ENCODE results near the gene PCBP1.

The PCBP1 gene

DNA sequence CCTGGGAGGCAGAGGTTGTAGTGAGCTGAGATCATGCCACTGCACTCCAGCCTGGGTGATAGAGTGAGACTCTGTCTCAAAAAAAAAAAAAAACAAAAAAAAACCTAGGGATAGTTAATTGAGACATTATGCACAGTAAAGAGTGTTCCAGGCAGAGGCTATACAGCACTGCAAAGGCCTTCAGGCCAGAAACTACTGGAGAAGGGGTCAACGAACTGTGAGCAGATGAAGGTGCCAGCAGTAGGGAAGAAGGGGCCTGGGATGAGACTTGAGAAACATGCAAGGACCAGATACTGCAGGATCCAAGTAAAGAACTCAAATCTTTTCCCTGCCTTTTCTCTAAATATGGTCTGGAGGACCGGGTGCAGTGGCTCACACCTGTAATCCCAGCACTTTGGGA, 26.0 kb upstream of the PCBP1 start:
- no peak overlapping the region for H3K9ac ChIP-seq
- no peak overlapping the region for H3K4me2 ChIP-seq
- H3K27me3 ChIP-seq (ENCODE audit: insufficient read depth, low read depth) = no peaks in the 10 kb centered on the region
- H2AFZ ChIP-seq (ENCODE audit: low read depth) = no peak overlapping the region
- no peaks in the 10 kb centered on the region for H3K36me3 ChIP-seq (ENCODE audit: insufficient read depth)
- H3K4me1 ChIP-seq (ENCODE audit: low read depth, poor library complexity, severe bottlenecking) = no peaks in the 10 kb centered on the region
- no peaks in the 10 kb centered on the region for H4K20me1 ChIP-seq (ENCODE audit: insufficient read depth)
- no peaks in the 10 kb centered on the region for H3K79me2 ChIP-seq (ENCODE audit: insufficient read depth, low read depth)
- no peak overlapping the region for H3K27ac ChIP-seq
- TF ChIP-seq, protein P1, sequence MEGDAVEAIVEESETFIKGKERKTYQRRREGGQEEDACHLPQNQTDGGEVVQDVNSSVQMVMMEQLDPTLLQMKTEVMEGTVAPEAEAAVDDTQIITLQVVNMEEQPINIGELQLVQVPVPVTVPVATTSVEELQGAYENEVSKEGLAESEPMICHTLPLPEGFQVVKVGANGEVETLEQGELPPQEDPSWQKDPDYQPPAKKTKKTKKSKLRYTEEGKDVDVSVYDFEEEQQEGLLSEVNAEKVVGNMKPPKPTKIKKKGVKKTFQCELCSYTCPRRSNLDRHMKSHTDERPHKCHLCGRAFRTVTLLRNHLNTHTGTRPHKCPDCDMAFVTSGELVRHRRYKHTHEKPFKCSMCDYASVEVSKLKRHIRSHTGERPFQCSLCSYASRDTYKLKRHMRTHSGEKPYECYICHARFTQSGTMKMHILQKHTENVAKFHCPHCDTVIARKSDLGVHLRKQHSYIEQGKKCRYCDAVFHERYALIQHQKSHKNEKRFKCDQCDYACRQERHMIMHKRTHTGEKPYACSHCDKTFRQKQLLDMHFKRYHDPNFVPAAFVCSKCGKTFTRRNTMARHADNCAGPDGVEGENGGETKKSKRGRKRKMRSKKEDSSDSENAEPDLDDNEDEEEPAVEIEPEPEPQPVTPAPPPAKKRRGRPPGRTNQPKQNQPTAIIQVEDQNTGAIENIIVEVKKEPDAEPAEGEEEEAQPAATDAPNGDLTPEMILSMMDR (conservative IDR thresholded peaks at IDR 0.05; ENCODE audit: low read depth, low read length) = no peak
- no peak overlapping the region for H3K4me3 ChIP-seq (IDR thresholded peaks at IDR 0.05; ENCODE audit: insufficient read depth, low read depth, low read length)

DNA sequence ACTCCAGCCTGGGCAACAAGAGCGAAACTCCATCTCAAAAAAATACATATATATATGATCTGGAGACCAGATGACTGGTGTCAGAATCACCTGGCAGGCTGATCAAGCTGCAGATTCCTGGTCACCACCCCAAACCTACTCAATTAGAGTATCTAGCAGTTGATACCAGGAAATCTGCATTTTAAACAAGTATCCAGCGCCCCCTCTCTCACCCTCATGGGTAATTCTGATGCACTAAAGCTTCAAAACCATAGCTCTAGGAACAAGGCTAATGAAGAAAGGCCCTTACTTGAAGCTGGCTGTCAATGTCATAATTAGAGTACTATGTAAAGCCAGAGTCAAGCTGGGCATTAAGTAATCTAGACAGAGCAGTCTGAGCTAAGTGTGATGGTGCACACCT, 25.0 kb upstream of the PCBP1 start:
- no peak overlapping the region for H2AFZ ChIP-seq (ENCODE audit: low read depth)
- H4K20me1 ChIP-seq (ENCODE audit: insufficient read depth) = no peaks in the 10 kb centered on the region

DNA sequence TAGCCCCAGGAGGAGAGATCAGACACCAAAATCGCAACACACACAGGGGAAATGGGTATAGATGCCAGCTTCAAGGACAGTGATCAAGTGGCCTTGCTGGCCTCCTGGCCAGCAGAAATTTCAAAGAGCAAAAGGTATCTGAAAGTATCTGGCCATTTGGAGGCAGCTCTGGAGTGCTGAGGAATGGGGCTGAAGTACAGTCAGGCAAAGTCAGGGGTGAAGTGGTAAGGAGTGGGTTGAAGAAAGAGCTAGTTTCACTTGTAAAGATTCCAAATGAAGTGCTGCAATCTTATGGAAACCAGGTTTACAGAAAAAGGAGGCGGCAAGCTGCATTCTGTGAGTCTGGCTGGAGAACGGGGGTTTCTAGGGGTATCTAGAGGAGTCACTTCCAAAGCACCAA, 19.2 kb upstream of the PCBP1 start:
- Histone ChIP-seq H3K4me1 (ENCODE audit: low read depth, poor library complexity, severe bottlenecking) (peaks cover 54% of the 10 kb centered on the region), H3K9ac (no peak overlapping the region), H3K4me3 (IDR thresholded peaks at IDR 0.05; ENCODE audit: insufficient read depth, low read depth, low read length) (no peak overlapping the region), H3K27me3 (ENCODE audit: insufficient read depth, low read depth) (no peaks in the 10 kb centered on the region), H3K27ac (peak overlapping the region; percentile 69), H3K4me2 (peak overlapping the region; percentile 61), H4K20me1 (ENCODE audit: insufficient read depth) (no peaks in the 10 kb centered on the region), H3K36me3 (ENCODE audit: insufficient read depth) (no peaks in the 10 kb centered on the region), H2AFZ (ENCODE audit: low read depth) (peak overlapping the region; percentile 27), H3K79me2 (ENCODE audit: insufficient read depth, low read depth) (no peaks in the 10 kb centered on the region)
- TF ChIP-seq, protein P1 (conservative IDR thresholded peaks at IDR 0.05; ENCODE audit: low read depth, low read length) = no peak

More for the DNA sequence above, 25.0 kb upstream of the PCBP1 start:
- H3K4me2 ChIP-seq = no peak overlapping the region
- H3K4me3 ChIP-seq (IDR thresholded peaks at IDR 0.05; ENCODE audit: insufficient read depth, low read depth, low read length) = no peak overlapping the region
- TF ChIP-seq, protein P1 (conservative IDR thresholded peaks at IDR 0.05; ENCODE audit: low read depth, low read length) = no peak
- H3K4me1 ChIP-seq (ENCODE audit: low read depth, poor library complexity, severe bottlenecking) = peaks cover 9% of the 10 kb centered on the region
- H3K36me3 ChIP-seq (ENCODE audit: insufficient read depth) = no peaks in the 10 kb centered on the region
- H3K27me3 ChIP-seq (ENCODE audit: insufficient read depth, low read depth) = no peaks in the 10 kb centered on the region
- no peak overlapping the region for H3K9ac ChIP-seq
- no peaks in the 10 kb centered on the region for H3K79me2 ChIP-seq (ENCODE audit: insufficient read depth, low read depth)
- H3K27ac ChIP-seq = no peak overlapping the region

DNA sequence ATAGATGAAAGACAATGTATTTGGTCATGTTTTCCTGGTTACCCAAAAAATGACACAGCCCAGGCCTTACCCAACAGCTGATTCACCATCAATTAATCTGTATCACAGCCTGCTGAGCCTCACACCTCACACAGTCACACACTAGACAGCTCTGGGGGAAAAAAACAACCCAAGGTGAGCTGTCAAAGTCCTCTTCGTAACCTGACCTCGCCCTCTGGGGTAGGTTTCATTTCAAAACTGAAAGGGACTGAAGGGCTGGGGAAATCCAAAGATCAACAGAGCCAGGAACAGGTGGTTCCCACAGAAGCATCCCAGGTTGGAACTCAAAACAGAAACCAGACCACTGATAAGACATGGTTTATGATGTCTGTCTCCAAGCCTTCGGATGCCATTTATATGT, 18.2 kb upstream of the PCBP1 start:
- TF ChIP-seq, protein P1 (conservative IDR thresholded peaks at IDR 0.05; ENCODE audit: low read depth, low read length) = no peak
- Histone ChIP-seq H3K4me1 (ENCODE audit: low read depth, poor library complexity, severe bottlenecking) (peaks cover 54% of the 10 kb centered on the region), H3K27me3 (ENCODE audit: insufficient read depth, low read depth) (no peaks in the 10 kb centered on the region), H3K36me3 (ENCODE audit: insufficient read depth) (no peaks in the 10 kb centered on the region), H4K20me1 (ENCODE audit: insufficient read depth) (no peaks in the 10 kb centered on the region), H3K9ac (peak overlapping the region; percentile 18; the same call in 1 of the 2 replicates), H3K4me3 (IDR thresholded peaks at IDR 0.05; ENCODE audit: insufficient read depth, low read depth, low read length) (peak overlapping the region; percentile 88), H3K4me2 (peak overlapping the region; percentile 61), H3K27ac (peak overlapping the region; percentile 69), H3K79me2 (ENCODE audit: insufficient read depth, low read depth) (no peaks in the 10 kb centered on the region), H2AFZ (ENCODE audit: low read depth) (peak overlapping the region; percentile 8; the same call in 1 of the 2 replicates)
